Measurements from ENCODE around the gene TGOLN2.
A peak's percentile ranks its signal among the peaks of the same experiment; 100 is the strongest.
"Not testable (repeated sequence)": the region's sequence is repeated elsewhere in the genome, so short reads cannot be mapped to it uniquely, and the experiment has no call there.

Gene TGOLN2

GRCh38 chr2:85327822-85328617 lies at the start of gene TGOLN2:
Gene TGOLN2 (minus strand): TSS chr2:85327989. CDS start chr2:85327962, 27 bp downstream.
- DNase-seq: peak; percentile 86 to 95 (median 92)

GRCh38 chr2:85377083-85377482 lies 49.3 kb upstream of the TGOLN2 start:
- no peak for DNase-seq

- DNase-seq: no peak
Measured at GRCh38 chr2:85376291-85377065, 48.7 kb upstream of the TGOLN2 start.

- no peak for DNase-seq
Measured at GRCh38 chr2:85371045-85371444, 43.3 kb upstream of the TGOLN2 start.

- DNase-seq: no peak
Measured at GRCh38 chr2:85369500-85369899, 41.7 kb upstream of the TGOLN2 start.

- DNase-seq: no peak
Measured at GRCh38 chr2:85368921-85369320, 41.1 kb upstream of the TGOLN2 start.

GRCh38 chr2:85367180-85367579 lies 39.4 kb upstream of the TGOLN2 start:
- no peak for DNase-seq

GRCh38 chr2:85362653-85363387 lies 35.0 kb upstream of the TGOLN2 start:
- DNase-seq: not testable (repeated sequence)

- DNase-seq: no peak
Measured at GRCh38 chr2:85357736-85358135, 29.9 kb upstream of the TGOLN2 start.

GRCh38 chr2:85356186-85356585 lies 28.4 kb upstream of the TGOLN2 start:
- DNase-seq: no peak

- DNase-seq: no peak
Measured at GRCh38 chr2:85355521-85355920, 27.7 kb upstream of the TGOLN2 start.

GRCh38 chr2:85355073-85355410 lies 27.3 kb upstream of the TGOLN2 start:
- DNase-seq: no peak

GRCh38 chr2:85354286-85355072 lies 26.7 kb upstream of the TGOLN2 start, which contains the start of the genes ELMOD3 and RETSAT:
Gene ELMOD3 (plus strand): TSS chr2:85354769. CDS start chr2:85357199, 2,430 bp downstream.
Gene RETSAT (minus strand): TSS chr2:85354528. CDS start chr2:85354507, 21 bp downstream.
- DNase-seq: peak; percentile 90 to 98 (median 97)

GRCh38 chr2:85353876-85354285 lies 26.1 kb upstream of the TGOLN2 start:
- peak in 1 of 6 experiments; percentile 27 for DNase-seq

- DNase-seq: no peak
Measured at GRCh38 chr2:85347599-85347998, 19.8 kb upstream of the TGOLN2 start.

- DNase-seq: no peak
Measured at GRCh38 chr2:85344356-85344954, 16.7 kb upstream of the TGOLN2 start.

GRCh38 chr2:85343207-85343895 lies 15.6 kb upstream of the TGOLN2 start:
- not testable (repeated sequence) for DNase-seq

- no peak for DNase-seq
Measured at GRCh38 chr2:85342156-85342555, 14.4 kb upstream of the TGOLN2 start.

- DNase-seq: no peak
Measured at GRCh38 chr2:85341269-85342029, 13.7 kb upstream of the TGOLN2 start.
